SIG-M5 (cell line): ENCODE results near the gene EFCAB8.
A peak's percentile ranks its signal among the peaks of the same experiment; 100 is the strongest.

Experiments
- DNase-seq: peaks from one replicate; lab custom pipeline; 2025; lab: John Stamatoyannopoulos, UW

EFCAB8 gene

GRCh38 chr20:32858701-32859372 is at the start of gene EFCAB8:
Gene EFCAB8, plus strand, starts transcription at chr20:32858923. Its CDS starts 4,870 bp downstream, at chr20:32863793.
- DNase-seq = no peak

GRCh38 chr20:32809907-32810306 is 48.8 kb upstream of the EFCAB8 start:
- DNase-seq = no peak

- DNase-seq = no peak
Observed at GRCh38 chr20:32810941-32811340, 47.8 kb upstream of the EFCAB8 start.

- no peak for DNase-seq
Observed at GRCh38 chr20:32811886-32812285, 46.8 kb upstream of the EFCAB8 start.

GRCh38 chr20:32819992-32820697 is 38.6 kb upstream of the EFCAB8 start:
- DNase-seq = no peak

GRCh38 chr20:32820698-32821377 is 37.9 kb upstream of the EFCAB8 start:
- DNase-seq = no peak

- DNase-seq = no peak
Observed at GRCh38 chr20:32822225-32822624, 36.5 kb upstream of the EFCAB8 start.

- DNase-seq = peak; percentile 43
Observed at GRCh38 chr20:32823078-32823477, 35.6 kb upstream of the EFCAB8 start.

- DNase-seq = no peak
Observed at GRCh38 chr20:32823737-32824588, 34.8 kb upstream of the EFCAB8 start.

GRCh38 chr20:32828029-32828680 is 30.6 kb upstream of the EFCAB8 start:
- no peak for DNase-seq

GRCh38 chr20:32829311-32830005 is 29.3 kb upstream of the EFCAB8 start:
- DNase-seq = no peak

GRCh38 chr20:32830437-32830836 is 28.3 kb upstream of the EFCAB8 start:
- DNase-seq = peak; percentile 77

- no peak for DNase-seq
Observed at GRCh38 chr20:32831982-32832381, 26.7 kb upstream of the EFCAB8 start.

GRCh38 chr20:32832664-32833063 is 26.1 kb upstream of the EFCAB8 start:
- DNase-seq = no peak

GRCh38 chr20:32834972-32835371 is 23.8 kb upstream of the EFCAB8 start:
- DNase-seq = no peak

- no peak for DNase-seq
Observed at GRCh38 chr20:32837157-32837556, 21.6 kb upstream of the EFCAB8 start.

GRCh38 chr20:32839227-32839981 is 19.3 kb upstream of the EFCAB8 start:
- no peak for DNase-seq

- no peak for DNase-seq
Observed at GRCh38 chr20:32839982-32840285, 18.8 kb upstream of the EFCAB8 start.

GRCh38 chr20:32841174-32841573 is 17.5 kb upstream of the EFCAB8 start:
- no peak for DNase-seq

- no peak for DNase-seq
Observed at GRCh38 chr20:32841632-32842031, 17.1 kb upstream of the EFCAB8 start.
